ENCODE measurements around the gene CERS6.

- TF ChIP-seq CTCF (IDR thresholded peaks at IDR 0.05): no peak
- TF ChIP-seq POLR2A (IDR thresholded peaks at IDR 0.05): no peak
Observed at GRCh38 chr2:168661863-168662256, 205.8 kb downstream of the CERS6 start.
